Activated CD4-positive, alpha-beta T cell treated with anti-CD3 and anti-CD28 coated beads, Interleukin-2, amount 10 ng/mL, durations not matched to agents 7 days and 5 days (primary cell): ENCODE measurements around the gene CHRNB1. TPM values are rescaled to one million over a fixed set of nuclear protein-coding genes. Genes with fewer than 3 reads are reported as not detected.
A peak's percentile ranks its signal among the peaks of the same experiment; 100 is the strongest.

ENCODE experiments used
- CTCF ChIA-PET: fragments of 350-600 bp; sonication (Branson Sonifier 250); formaldehyde crosslinking; loops from one replicate; lab custom pipeline; 2021; ENCODE audit warnings: antibody characterized with exemption; lab: Charles Lee
- POLR2A ChIA-PET: fragments of 350-600 bp; sonication (Branson Sonifier 250); formaldehyde crosslinking; loops from one replicate; lab custom pipeline; 2021; ENCODE audit warnings: antibody characterized with exemption; lab: Charles Lee
- DNase-seq: peaks from one replicate; pipeline ENCODE4 v3.0.0-alpha.2; 2020
- H3K27ac Mint-ChIP-seq: one replicate; pipeline ENCODE4 v1.8.0; 2021; ENCODE audit warnings: mild to moderate bottlenecking, moderate library complexity, mixed read lengths
- H3K27me3 Mint-ChIP-seq: one replicate; pipeline ENCODE4 v1.8.0; 2021; ENCODE audit warnings: mixed read lengths
- H3K36me3 Mint-ChIP-seq: one replicate; pipeline ENCODE4 v1.8.0; 2021; ENCODE audit warnings: low read depth, mixed read lengths
- H3K4me1 Mint-ChIP-seq: one replicate; pipeline ENCODE4 v1.8.0; 2021; ENCODE audit warnings: mixed read lengths
- H3K4me3 Mint-ChIP-seq: one replicate; pipeline ENCODE4 v1.8.0; 2021; ENCODE audit warnings: mild to moderate bottlenecking, moderate library complexity, mixed read lengths
- H3K9me3 Mint-ChIP-seq: one replicate; pipeline ENCODE4 v1.8.0; 2021; ENCODE audit warnings: mixed read lengths
- total RNA-seq, 2 experiments: library from RNA; stranded (reverse); gene quantifications; one replicate each; pipeline ENCODE4 v1.2.3, GENCODE V29; 2021

The CHRNB1 gene
- total RNA-seq, 2 experiments from 2014 or later, result 18.8 to 19.2 TPM

DNA sequence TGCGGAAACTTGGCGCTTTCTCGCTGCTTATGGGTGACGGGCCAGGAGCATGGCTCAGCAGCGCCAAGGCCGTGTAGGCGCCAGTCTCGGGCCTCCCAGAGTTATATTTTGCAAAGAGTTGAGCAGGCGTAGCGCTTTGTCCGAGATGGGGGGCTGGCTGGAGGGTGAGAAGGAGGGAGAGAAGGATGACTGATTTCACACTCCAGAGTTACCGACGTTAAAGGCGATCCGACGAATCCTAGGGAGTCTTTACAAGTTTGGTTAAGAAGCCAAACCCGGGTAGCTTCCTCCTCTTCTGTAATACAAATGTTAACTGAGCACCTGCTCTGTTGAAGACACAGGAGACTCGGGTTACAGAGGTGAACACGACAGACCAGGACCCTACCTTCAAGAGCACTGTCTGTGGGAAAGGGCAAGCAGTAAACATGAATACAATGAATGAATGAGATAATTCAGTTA lies 40.1 kb downstream of the CHRNB1 start:
- Mint-ChIP-seq H3K27ac (peak overlapping the region; percentile 99), H3K27me3 (no peaks in the 10 kb centered on the region), H3K9me3 (no peaks in the 10 kb centered on the region), H3K4me1 (peaks cover 72% of the 10 kb centered on the region), H3K4me3 (peak overlapping the region; percentile 94), H3K36me3 (peaks cover 37% of the 10 kb centered on the region)
- POLR2A ChIA-PET, result interaction anchor here (0.6 to 1.1 kb wide), 2 partner anchors 49 to 85 kb away, joined by 3 read pairs; no protein-coding TSS in a partner anchor
- CTCF ChIA-PET, result interaction anchor here (0.6 to 2.1 kb wide), 5 partner anchors 11 to 76 kb away, joined by 4 to 10 read pairs (median 7); no protein-coding TSS in a partner anchor
- DNase-seq, result no peak

DNA sequence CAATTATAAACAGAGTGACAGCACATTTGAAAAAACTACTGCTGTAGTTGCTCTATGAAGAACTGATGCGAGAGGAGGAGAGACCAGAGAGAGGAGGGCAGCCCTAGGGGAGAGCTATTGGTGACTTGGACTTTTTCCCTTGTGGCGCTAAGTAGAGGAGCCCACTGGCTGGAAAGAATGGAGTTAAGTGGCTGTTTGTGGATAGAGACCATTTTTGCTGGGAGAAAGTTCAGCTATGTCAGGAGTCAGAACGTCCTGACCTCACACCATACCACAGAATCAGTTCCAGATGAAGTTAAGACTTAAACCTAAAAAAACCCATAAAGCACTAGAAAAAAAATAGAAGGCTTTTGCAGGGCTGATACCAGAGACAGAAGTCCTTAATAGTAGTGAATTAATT lies 41.3 kb downstream of the CHRNB1 start:
- ChIA-PET CTCF (interaction anchor here (0.9 to 2.1 kb wide), 7 partner anchors 9 to 130 kb away, joined by 3 to 10 read pairs (median 3); partner anchors contain the start of genes SPEM1 and TNFSF13), POLR2A (interaction anchor here (0.5 kb wide), 1 partner anchor 445 kb away, joined by 13 read pairs; no protein-coding TSS in a partner anchor)
- no peak for DNase-seq
- Mint-ChIP-seq H3K27me3 (no peaks in the 10 kb centered on the region), H3K4me3 (peak overlapping the region; percentile 94), H3K36me3 (peaks cover 40% of the 10 kb centered on the region), H3K4me1 (peaks cover 72% of the 10 kb centered on the region), H3K9me3 (no peaks in the 10 kb centered on the region), H3K27ac (peak overlapping the region; percentile 25)

DNA sequence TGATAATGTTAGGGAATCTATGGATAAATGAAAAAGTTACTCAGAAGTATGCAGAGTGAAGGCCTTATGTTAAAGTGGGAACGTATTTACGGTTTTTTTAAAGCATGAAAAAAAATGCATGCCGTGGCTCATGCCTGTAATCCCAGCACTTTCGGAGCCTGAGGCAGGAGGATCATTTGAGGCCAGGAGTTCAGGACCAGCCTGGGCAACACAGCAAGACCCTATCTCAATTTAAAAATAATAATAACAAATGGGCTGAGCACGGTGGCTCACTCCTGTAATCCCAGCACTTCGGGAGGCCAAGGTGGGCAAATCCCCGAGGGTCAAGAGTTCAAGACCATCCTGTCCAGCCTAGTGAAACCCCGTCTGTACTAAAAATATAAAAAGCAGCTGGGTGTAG lies 45.3 kb downstream of the CHRNB1 start:
- H3K27me3 Mint-ChIP-seq, result no peaks in the 10 kb centered on the region
- H3K4me1 Mint-ChIP-seq, result peaks cover 63% of the 10 kb centered on the region
- H3K36me3 Mint-ChIP-seq, result peaks cover 56% of the 10 kb centered on the region
- POLR2A ChIA-PET, result interaction anchor here (0.6 kb wide), 1 partner anchor 46 kb away, joined by 3 read pairs; no protein-coding TSS in a partner anchor
- H3K27ac Mint-ChIP-seq, result no peak overlapping the region
- H3K9me3 Mint-ChIP-seq, result no peaks in the 10 kb centered on the region
- DNase-seq, result no peak
- CTCF ChIA-PET, result interaction anchor here (1.2 to 1.4 kb wide), 2 partner anchors 53 to 71 kb away, joined by 4 to 8 read pairs; no protein-coding TSS in a partner anchor
- no peak overlapping the region for H3K4me3 Mint-ChIP-seq

DNA sequence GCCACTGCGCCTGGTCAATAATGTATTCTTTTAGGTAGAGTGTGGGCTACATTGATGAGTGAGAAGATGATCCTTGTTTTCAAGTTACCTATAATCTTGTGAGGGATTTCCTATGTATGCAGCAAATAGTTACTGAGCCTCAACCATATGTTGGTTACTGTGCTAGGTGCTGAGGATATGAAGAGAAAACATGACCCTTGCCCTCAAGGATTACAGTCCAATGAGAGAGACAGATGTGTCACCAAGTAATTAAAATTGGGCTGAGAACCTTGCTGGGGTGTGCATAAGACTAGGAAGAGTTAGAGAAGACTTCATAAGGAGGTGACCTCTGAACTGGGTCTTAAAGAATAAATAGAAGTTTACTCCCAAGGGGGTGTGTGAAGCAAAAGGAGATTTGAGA lies 46.7 kb downstream of the CHRNB1 start:
- no peak for DNase-seq
- Mint-ChIP-seq H3K27ac (no peak overlapping the region), H3K27me3 (no peaks in the 10 kb centered on the region), H3K9me3 (no peaks in the 10 kb centered on the region), H3K4me1 (peaks cover 57% of the 10 kb centered on the region), H3K36me3 (peaks cover 60% of the 10 kb centered on the region), H3K4me3 (no peak overlapping the region)
- ChIA-PET CTCF (no interaction called here), POLR2A (no interaction called here)

DNA sequence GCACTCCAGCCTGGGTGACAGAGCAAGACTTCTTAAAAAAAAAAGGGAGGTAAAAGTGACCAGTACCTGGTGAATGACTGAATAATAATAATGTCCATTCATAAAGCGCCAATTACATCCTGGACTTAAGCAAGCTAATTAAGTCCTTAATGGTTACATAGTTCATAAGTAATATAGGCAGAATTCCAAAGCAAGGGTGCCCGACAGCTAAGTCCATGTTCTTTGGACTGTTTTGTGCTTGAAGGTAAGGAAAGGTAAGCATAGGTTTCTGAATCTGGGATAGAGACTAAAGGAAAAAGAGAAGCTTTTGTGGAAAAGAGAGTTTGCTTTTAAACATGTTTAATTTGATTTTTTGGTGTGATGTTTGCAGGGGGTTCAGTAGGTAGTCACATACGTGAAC lies 49.1 kb downstream of the CHRNB1 start:
- POLR2A ChIA-PET, result no interaction called here
- peaks cover 65% of the 10 kb centered on the region for H3K36me3 Mint-ChIP-seq
- CTCF ChIA-PET, result interaction anchor here (2.6 kb wide), 1 partner anchor 57 kb away, joined by 10 read pairs; no protein-coding TSS in a partner anchor
- H3K4me3 Mint-ChIP-seq, result no peak overlapping the region
- H3K9me3 Mint-ChIP-seq, result no peaks in the 10 kb centered on the region
- no peak overlapping the region for H3K27ac Mint-ChIP-seq
- H3K4me1 Mint-ChIP-seq, result peaks cover 37% of the 10 kb centered on the region
- H3K27me3 Mint-ChIP-seq, result no peaks in the 10 kb centered on the region
- DNase-seq, result no peak

DNA sequence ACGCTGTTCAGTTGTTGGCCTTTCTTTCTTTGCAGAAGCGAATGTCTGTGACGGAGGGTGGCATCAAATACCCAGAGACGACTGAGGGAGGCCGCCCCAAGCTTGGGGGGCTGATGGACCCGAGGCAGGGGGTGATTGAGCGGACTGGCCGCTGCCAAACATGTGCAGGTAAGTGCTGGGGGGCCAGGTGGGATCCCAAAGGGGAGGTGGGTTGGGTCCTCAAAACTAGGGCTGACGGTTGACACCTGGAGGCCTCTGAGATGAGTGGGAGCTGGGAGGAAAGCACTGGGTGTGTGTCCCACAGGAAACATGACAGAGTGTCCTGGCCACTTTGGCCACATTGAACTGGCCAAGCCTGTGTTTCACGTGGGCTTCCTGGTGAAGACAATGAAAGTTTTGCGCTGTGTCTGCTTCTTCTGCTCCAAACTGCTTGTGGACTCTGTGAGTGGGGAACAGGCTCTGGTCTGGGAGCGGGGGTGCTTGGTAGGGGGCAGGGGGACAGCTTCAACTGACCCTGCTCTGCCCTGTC lies 51.1 kb downstream of the CHRNB1 start:
- no peak for DNase-seq
- Mint-ChIP-seq H3K36me3 (peaks cover 68% of the 10 kb centered on the region), H3K9me3 (no peaks in the 10 kb centered on the region), H3K27me3 (no peaks in the 10 kb centered on the region), H3K27ac (no peak overlapping the region), H3K4me3 (no peak overlapping the region), H3K4me1 (peaks cover 22% of the 10 kb centered on the region)
- POLR2A ChIA-PET, result no interaction called here
- CTCF ChIA-PET, result interaction anchor here (1.0 to 2.6 kb wide), 4 partner anchors 10 to 60 kb away, joined by 4 to 10 read pairs (median 6); no protein-coding TSS in a partner anchor

DNA sequence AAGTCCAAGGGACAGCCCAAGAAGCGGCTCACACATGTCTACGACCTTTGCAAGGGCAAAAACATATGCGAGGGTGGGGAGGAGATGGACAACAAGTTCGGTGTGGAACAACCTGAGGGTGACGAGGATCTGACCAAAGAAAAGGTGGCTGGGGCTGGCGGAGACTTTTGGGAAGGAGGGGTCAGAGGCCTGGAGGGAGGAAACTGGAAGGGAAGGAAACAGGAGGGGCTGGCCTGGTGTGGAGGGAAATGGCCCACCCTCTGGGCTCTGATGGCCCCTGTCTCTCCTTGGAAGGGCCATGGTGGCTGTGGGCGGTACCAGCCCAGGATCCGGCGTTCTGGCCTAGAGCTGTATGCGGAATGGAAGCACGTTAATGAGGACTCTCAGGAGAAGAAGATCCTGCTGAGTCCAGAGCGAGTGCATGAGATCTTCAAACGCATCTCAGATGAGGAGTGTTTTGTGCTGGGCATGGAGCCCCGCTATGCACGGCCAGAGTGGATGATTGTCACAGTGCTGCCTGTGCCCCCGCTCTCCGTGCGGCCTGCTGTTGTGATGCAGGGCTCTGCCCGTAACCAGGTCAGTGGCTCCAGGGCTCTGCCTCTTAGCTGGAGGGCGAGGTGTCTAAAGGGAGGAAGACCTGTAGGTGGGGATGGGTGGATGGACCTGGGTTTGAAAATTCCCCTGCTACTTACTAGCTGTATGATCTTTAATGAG lies 51.8 kb downstream of the CHRNB1 start:
- Mint-ChIP-seq H3K9me3 (no peaks in the 10 kb centered on the region), H3K27me3 (no peaks in the 10 kb centered on the region), H3K36me3 (peaks cover 72% of the 10 kb centered on the region), H3K4me1 (peaks cover 19% of the 10 kb centered on the region), H3K27ac (no peak overlapping the region), H3K4me3 (no peak overlapping the region)
- CTCF ChIA-PET, result interaction anchor here (1.0 to 2.6 kb wide), 6 partner anchors 11 to 190 kb away, joined by 3 to 10 read pairs (median 4); partner anchors contain the start of gene TP53
- POLR2A ChIA-PET, result no interaction called here
- DNase-seq, result no peak

DNA sequence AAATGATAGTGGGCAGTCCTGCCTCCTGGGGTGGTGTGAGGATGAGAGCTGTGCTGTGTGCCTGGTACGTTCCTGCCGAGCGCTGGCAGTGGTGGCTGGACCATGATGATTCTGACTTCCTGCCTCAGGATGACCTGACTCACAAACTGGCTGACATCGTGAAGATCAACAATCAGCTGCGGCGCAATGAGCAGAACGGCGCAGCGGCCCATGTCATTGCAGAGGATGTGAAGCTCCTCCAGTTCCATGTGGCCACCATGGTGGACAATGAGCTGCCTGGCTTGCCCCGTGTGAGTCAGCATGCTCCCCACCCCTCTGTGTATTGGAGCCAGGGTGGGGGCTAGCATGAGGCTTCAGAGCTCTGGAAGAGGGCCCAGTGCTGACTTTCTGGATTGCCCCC lies 52.4 kb downstream of the CHRNB1 start:
- peaks cover 15% of the 10 kb centered on the region for H3K4me1 Mint-ChIP-seq
- ChIA-PET POLR2A (no interaction called here), CTCF (interaction anchor here (1.0 to 2.1 kb wide), 4 partner anchors 10 to 190 kb away, joined by 3 to 5 read pairs (median 4); partner anchors contain the start of gene TP53)
- H3K27me3 Mint-ChIP-seq, result no peaks in the 10 kb centered on the region
- H3K4me3 Mint-ChIP-seq, result no peak overlapping the region
- no peak overlapping the region for H3K27ac Mint-ChIP-seq
- no peak for DNase-seq
- peaks cover 75% of the 10 kb centered on the region for H3K36me3 Mint-ChIP-seq
- H3K9me3 Mint-ChIP-seq, result no peaks in the 10 kb centered on the region

DNA sequence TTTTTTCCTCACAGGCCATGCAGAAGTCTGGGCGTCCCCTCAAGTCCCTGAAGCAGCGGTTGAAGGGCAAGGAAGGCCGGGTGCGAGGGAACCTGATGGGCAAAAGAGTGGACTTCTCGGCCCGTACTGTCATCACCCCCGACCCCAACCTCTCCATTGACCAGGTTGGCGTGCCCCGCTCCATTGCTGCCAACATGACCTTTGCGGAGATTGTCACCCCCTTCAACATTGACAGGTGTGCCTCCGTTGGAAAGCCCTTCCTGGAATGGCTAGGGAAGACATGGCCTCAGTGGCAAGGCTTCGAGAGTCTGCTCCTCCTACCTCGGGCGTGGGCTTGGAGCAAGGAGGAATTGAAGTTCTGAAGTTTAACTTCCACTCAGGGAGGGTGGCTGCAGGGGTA lies 52.8 kb downstream of the CHRNB1 start:
- Mint-ChIP-seq H3K27me3 (no peaks in the 10 kb centered on the region), H3K4me1 (peaks cover 14% of the 10 kb centered on the region), H3K4me3 (no peak overlapping the region), H3K9me3 (no peaks in the 10 kb centered on the region), H3K36me3 (peaks cover 77% of the 10 kb centered on the region), H3K27ac (no peak overlapping the region)
- CTCF ChIA-PET, result interaction anchor here (1.4 to 2.1 kb wide), 4 partner anchors 16 to 189 kb away, joined by 3 to 5 read pairs (median 3); partner anchors contain the start of gene TP53
- no peak for DNase-seq
- POLR2A ChIA-PET, result no interaction called here

DNA sequence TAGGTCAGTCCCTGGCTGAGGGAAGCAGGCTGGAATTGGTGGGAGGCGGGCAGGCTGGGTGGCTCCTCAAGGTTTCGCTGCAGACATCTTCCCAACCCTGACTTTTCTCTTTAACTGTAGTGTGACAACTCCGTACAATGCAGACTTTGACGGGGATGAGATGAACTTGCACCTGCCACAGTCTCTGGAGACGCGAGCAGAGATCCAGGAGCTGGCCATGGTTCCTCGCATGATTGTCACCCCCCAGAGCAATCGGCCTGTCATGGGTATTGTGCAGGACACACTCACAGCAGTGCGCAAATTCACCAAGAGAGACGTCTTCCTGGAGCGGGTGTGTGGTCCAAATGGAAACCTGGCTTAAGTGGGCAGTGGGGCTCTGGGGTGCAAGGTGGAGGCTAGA lies 54.3 kb downstream of the CHRNB1 start:
- H3K4me1 Mint-ChIP-seq, result peaks cover 4% of the 10 kb centered on the region
- POLR2A ChIA-PET, result no interaction called here
- H3K9me3 Mint-ChIP-seq, result no peaks in the 10 kb centered on the region
- H3K4me3 Mint-ChIP-seq, result no peak overlapping the region
- CTCF ChIA-PET, result interaction anchor here (1.5 kb wide), 1 partner anchor 62 kb away, joined by 3 read pairs; no protein-coding TSS in a partner anchor
- H3K27ac Mint-ChIP-seq, result no peak overlapping the region
- DNase-seq, result no peak
- H3K36me3 Mint-ChIP-seq, result peaks cover 78% of the 10 kb centered on the region
- no peaks in the 10 kb centered on the region for H3K27me3 Mint-ChIP-seq

DNA sequence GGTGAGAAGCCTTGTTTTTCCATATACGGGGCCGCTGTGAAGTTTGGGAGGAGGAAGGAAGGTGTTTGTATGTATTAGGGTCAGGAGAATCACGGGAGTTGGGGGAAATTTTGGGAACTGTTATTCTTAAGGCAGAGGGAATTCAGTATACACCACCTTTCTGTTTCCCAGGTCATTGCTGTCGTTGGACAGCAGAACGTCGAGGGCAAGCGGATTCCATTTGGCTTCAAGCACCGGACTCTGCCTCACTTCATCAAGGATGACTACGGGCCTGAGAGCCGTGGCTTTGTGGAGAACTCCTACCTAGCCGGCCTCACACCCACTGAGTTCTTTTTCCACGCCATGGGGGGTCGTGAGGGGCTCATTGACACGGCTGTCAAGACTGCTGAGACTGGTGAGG lies 56.9 kb downstream of the CHRNB1 start:
- no peak for DNase-seq
- ChIA-PET POLR2A (no interaction called here), CTCF (interaction anchor here (1.7 kb wide), 1 partner anchor 12 kb away, joined by 6 read pairs; no protein-coding TSS in a partner anchor)
- Mint-ChIP-seq H3K9me3 (no peaks in the 10 kb centered on the region), H3K36me3 (peaks cover 76% of the 10 kb centered on the region), H3K27ac (no peak overlapping the region), H3K4me1 (no peaks in the 10 kb centered on the region), H3K4me3 (no peak overlapping the region), H3K27me3 (no peaks in the 10 kb centered on the region)

DNA sequence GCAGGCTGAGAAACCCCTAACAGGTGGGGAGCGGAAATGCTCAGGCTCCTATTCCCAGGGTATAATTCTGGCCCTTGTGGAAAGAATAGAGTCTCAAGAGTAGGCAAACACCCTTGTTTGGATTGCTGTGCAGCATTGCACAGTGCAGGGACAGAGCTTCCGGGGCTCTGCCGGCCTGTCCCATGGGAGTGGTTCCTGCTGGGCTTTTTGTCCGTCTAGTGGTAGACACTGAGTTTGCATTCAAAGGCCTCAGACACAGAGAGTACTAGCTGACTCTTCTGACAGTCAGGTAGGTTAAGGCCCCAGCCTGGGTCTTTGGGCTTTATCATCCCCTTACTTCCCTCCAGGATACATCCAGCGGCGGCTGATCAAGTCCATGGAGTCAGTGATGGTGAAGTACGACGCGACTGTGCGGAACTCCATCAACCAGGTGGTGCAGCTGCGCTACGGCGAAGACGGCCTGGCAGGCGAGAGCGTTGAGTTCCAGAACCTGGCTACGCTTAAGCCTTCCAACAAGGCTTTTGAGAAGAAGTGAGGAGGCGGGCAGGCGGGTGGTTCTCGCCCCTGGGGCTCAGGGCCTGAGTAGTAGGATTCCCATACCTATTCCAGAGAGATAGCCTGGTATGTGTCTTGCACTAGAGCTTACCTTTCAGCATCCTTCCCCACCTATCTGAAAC lies 57.4 kb downstream of the CHRNB1 start:
- no peaks in the 10 kb centered on the region for H3K4me1 Mint-ChIP-seq
- ChIA-PET POLR2A (no interaction called here), CTCF (interaction anchor here (1.7 kb wide), 1 partner anchor 11 kb away, joined by 6 read pairs; no protein-coding TSS in a partner anchor)
- H3K27ac Mint-ChIP-seq, result no peak overlapping the region
- H3K36me3 Mint-ChIP-seq, result peaks cover 73% of the 10 kb centered on the region
- H3K4me3 Mint-ChIP-seq, result no peak overlapping the region
- no peaks in the 10 kb centered on the region for H3K9me3 Mint-ChIP-seq
- no peak for DNase-seq
- H3K27me3 Mint-ChIP-seq, result no peaks in the 10 kb centered on the region
